Keratinocyte (primary cell): Measurements from ENCODE around the gene GXYLT2. TPM values are rescaled to one million over a fixed set of nuclear protein-coding genes. Genes with fewer than 3 reads are reported as not detected.
A peak's percentile ranks its signal among the peaks of the same experiment; 100 is the strongest.

Experiments used
- DNase-seq: peaks from one replicate; pipeline ENCODE4 v3.0.0-alpha.2; 2011; ENCODE audit warnings: low read depth, missing footprints, low spot score
- FAIRE-seq: peaks from 2 replicates; lab custom pipeline; 2011; peaks lifted over from hg19 to GRCh38; lab: Jason Lieb, UNC
- H2AFZ ChIP-seq: 2 replicates; pipeline ENCODE4 v1.6.0; 2012; ENCODE audit warnings: low read length, control low read depth, inconsistent platforms; ENCODE audit not compliant: control insufficient read depth
- H3K27ac ChIP-seq: 2 replicates; pipeline ENCODE4 v1.5.1; 2011; ENCODE audit warnings: low read length; ENCODE audit not compliant: control insufficient read depth, insufficient read depth
- H3K27me3 ChIP-seq: 3 replicates; pipeline ENCODE4 v1.6.0; 2011; ENCODE audit warnings: low read length; ENCODE audit not compliant: control insufficient read depth, insufficient read depth; ENCODE audit errors: extremely low read depth
- H3K36me3 ChIP-seq, 2 experiments: 2 replicates in 1 of 2; 3 replicates in 1 of 2; pipeline ENCODE4 v1.5.1; 2011; ENCODE audit warnings: low read length in 2 of 2, mild to moderate bottlenecking in 1 of 2; ENCODE audit not compliant: control insufficient read depth in 2 of 2, insufficient read depth in 2 of 2; ENCODE audit errors: extremely low read depth in 1 of 2
- H3K4me1 ChIP-seq: 3 replicates; pipeline ENCODE4 v1.5.1; 2011; ENCODE audit warnings: low read length; ENCODE audit not compliant: control insufficient read depth, insufficient read depth; ENCODE audit errors: extremely low read depth
- H3K4me2 ChIP-seq: 3 replicates; pipeline ENCODE4 v1.6.0; 2011; ENCODE audit warnings: low read depth, low read length; ENCODE audit not compliant: control insufficient read depth, insufficient read depth; ENCODE audit errors: extremely low read depth
- H3K4me3 ChIP-seq, 3 experiments: fragments of 200-600 bp in 1 of 3; sonication (generic) in 1 of 3; 2 replicates in 2 of 3; 3 replicates in 1 of 3; pipeline ENCODE4 v1.5.1; 2011 to 2016; ENCODE audit warnings: low read length in 3 of 3, mild to moderate bottlenecking in 3 of 3, control low read depth in 2 of 3, inconsistent platforms in 1 of 3, low read depth in 1 of 3, mixed read lengths in 1 of 3, mixed run types in 1 of 3, moderate library complexity in 1 of 3; ENCODE audit not compliant: control insufficient read depth in 2 of 3, insufficient read depth in 2 of 3; ENCODE audit errors: extremely low read depth in 1 of 3
- H3K79me2 ChIP-seq: 2 replicates; pipeline ENCODE4 v1.6.0; 2012; ENCODE audit warnings: low read length; ENCODE audit not compliant: control insufficient read depth, insufficient read depth
- H3K9ac ChIP-seq: 3 replicates; pipeline ENCODE4 v1.6.0; 2011; ENCODE audit warnings: low read length; ENCODE audit not compliant: control insufficient read depth, insufficient read depth; ENCODE audit errors: extremely low read depth
- H3K9me1 ChIP-seq: 3 replicates; pipeline ENCODE4 v1.6.0; 2011; ENCODE audit warnings: low read length; ENCODE audit not compliant: control insufficient read depth, insufficient read depth; ENCODE audit errors: extremely low read depth
- H3K9me3 ChIP-seq: 2 replicates; pipeline ENCODE4 v1.5.1; 2012; ENCODE audit warnings: low read depth, low read length; ENCODE audit not compliant: control insufficient read depth
- H4K20me1 ChIP-seq: 3 replicates; pipeline ENCODE4 v1.6.0; 2011; ENCODE audit warnings: low read length; ENCODE audit not compliant: control insufficient read depth, insufficient read depth; ENCODE audit errors: extremely low read depth
- EZH2 ChIP-seq: IDR thresholded peaks from one replicate; pipeline ENCODE4 v1.6.1; 2012; ENCODE audit warnings: inconsistent platforms, mild to moderate bottlenecking, low read length, moderate library complexity
- dilution Hi-C: fragments of 300-500 bp; cut with MboI; formaldehyde crosslinking; loops from one replicate; pipeline ENCODE4 v1.7.0; 2020; ENCODE audit warnings: low sequenced_read_pairs; ENCODE audit not compliant: extremely low pct_ligation_motif_present
- polyA plus RNA-seq, 5 experiments: library from polyadenylated mRNA; depleted of rRNA in 3 of 5; stranded (reverse) in 3 of 5; stranded (forward) in 1 of 5; unstranded in 1 of 5; fragments of >200 nt; gene quantifications; 1 replicate in 1 of 5; 2 replicates in 3 of 5; 3 replicates in 1 of 5; pipeline versions ENCODE4 v1.2.1 to v1.2.3, GENCODE V29; 2011 to 2012; ENCODE audit warnings: missing spikeins in 2 of 5, low read depth in 1 of 5, low replicate concordance in 1 of 5
- TF ChIP-seq, protein P1 (sequence below), 3 experiments: IDR thresholded peaks in 1 of 3; conservative IDR thresholded peaks in 1 of 3; optimal IDR thresholded peaks in 1 of 3; 2 replicates in 2 of 3; 3 replicates in 1 of 3; pipeline versions ENCODE3 to v1.5.1; 2011; ENCODE audit warnings: low read length in 3 of 3, mild to moderate bottlenecking in 3 of 3, moderate library complexity in 2 of 3, control low read depth in 1 of 3, inconsistent platforms in 1 of 3; ENCODE audit not compliant: insufficient read depth in 2 of 3; ENCODE audit errors: extremely low read depth in 1 of 3

Gene GXYLT2
- polyA plus RNA-seq, 1 donor (not counting 4 experiments of a cell fraction or from before 2014, with no cell fraction given), result 1.4 TPM

DNA sequence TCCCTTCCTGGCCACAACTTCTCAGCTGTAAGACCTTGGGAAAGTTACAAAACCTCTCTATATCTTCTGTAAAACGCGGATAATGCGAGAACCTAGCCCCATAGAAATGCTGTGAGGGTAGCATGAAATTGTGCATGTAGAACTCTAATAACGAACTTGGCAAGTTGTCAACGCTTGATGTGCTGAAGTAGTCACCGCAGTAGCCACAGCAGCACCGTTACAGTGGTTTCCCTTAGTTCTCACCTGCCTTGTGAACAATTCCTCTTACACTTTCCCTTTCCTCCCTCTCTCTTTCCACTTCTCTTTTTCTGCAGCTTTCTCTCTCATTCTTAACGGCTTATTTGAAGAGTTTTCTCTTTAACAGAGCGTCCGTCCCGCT lies 39.2 kb upstream of the GXYLT2 start:
- dilution Hi-C loops, result no loop called here
- peak; percentile 2 for DNase-seq
- H3K9ac ChIP-seq, result no peak overlapping the region
- H3K36me3 ChIP-seq, result no peaks in the 10 kb centered on the region
- no peaks in the 10 kb centered on the region for H4K20me1 ChIP-seq
- no peaks in the 10 kb centered on the region for H3K9me3 ChIP-seq
- peaks cover 24% of the 10 kb centered on the region for H3K79me2 ChIP-seq
- H3K4me3 ChIP-seq, result peak overlapping the region; percentile 88 to 97 (median 97)
- no peak overlapping the region for H3K27ac ChIP-seq
- FAIRE-seq, result no peak
- peak overlapping the region; percentile 71 for H2AFZ ChIP-seq
- peak overlapping the region; percentile 83 for H3K4me2 ChIP-seq
- TF ChIP-seq, protein P1, sequence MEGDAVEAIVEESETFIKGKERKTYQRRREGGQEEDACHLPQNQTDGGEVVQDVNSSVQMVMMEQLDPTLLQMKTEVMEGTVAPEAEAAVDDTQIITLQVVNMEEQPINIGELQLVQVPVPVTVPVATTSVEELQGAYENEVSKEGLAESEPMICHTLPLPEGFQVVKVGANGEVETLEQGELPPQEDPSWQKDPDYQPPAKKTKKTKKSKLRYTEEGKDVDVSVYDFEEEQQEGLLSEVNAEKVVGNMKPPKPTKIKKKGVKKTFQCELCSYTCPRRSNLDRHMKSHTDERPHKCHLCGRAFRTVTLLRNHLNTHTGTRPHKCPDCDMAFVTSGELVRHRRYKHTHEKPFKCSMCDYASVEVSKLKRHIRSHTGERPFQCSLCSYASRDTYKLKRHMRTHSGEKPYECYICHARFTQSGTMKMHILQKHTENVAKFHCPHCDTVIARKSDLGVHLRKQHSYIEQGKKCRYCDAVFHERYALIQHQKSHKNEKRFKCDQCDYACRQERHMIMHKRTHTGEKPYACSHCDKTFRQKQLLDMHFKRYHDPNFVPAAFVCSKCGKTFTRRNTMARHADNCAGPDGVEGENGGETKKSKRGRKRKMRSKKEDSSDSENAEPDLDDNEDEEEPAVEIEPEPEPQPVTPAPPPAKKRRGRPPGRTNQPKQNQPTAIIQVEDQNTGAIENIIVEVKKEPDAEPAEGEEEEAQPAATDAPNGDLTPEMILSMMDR (optimal IDR thresholded peaks at IDR 0.05 in 1 of 3, IDR thresholded peaks at IDR 0.05 in 1 of 3, conservative IDR thresholded peaks at IDR 0.05 in 1 of 3; ENCODE audit: extremely low read depth in 1 of 3, insufficient read depth in 2 of 3, low read length in 3 of 3), result no peak
- TF ChIP-seq EZH2, result no peak
- H3K9me1 ChIP-seq, result no peaks in the 10 kb centered on the region
- H3K27me3 ChIP-seq, result no peaks in the 10 kb centered on the region
- H3K4me1 ChIP-seq, result peaks cover 16% of the 10 kb centered on the region

DNA sequence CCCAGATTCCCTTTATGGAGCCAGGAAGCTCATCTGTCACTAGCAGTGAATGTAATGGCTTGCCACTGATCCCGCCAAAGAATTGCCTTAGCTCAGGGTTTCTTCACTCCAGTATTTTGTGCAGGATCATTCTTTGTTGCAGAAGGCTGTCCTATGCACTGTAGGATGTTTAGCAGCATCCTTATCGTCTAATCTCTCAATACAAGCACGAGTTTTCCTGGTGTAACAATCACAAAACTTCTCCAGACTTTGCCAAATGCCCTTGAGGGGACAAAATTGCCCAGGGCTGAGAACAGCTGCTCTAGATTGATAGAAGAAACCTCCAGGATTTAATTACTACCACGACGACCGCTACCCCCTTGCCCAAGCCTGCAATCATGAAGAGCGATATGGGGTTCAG lies 32.8 kb upstream of the GXYLT2 start:
- DNase-seq, result no peak
- Histone ChIP-seq H2AFZ (no peak overlapping the region), H3K4me1 (no peaks in the 10 kb centered on the region), H3K27ac (no peak overlapping the region), H3K4me3 (no peak overlapping the region), H3K9ac (no peak overlapping the region), H3K9me3 (no peaks in the 10 kb centered on the region), H3K79me2 (no peaks in the 10 kb centered on the region), H3K27me3 (no peaks in the 10 kb centered on the region), H3K9me1 (no peaks in the 10 kb centered on the region), H3K36me3 (no peaks in the 10 kb centered on the region), H4K20me1 (no peaks in the 10 kb centered on the region), H3K4me2 (no peak overlapping the region)
- TF ChIP-seq EZH2, result no peak
- TF ChIP-seq, protein P1 (optimal IDR thresholded peaks at IDR 0.05 in 1 of 3, IDR thresholded peaks at IDR 0.05 in 1 of 3, conservative IDR thresholded peaks at IDR 0.05 in 1 of 3; ENCODE audit: extremely low read depth in 1 of 3, insufficient read depth in 2 of 3, low read length in 3 of 3), result no peak
- FAIRE-seq, result no peak
- dilution Hi-C loops, result no loop called here
